ENCODE measurements around the gene NAT16. TPM values are rescaled to one million over a fixed set of nuclear protein-coding genes. Genes with fewer than 3 reads are reported as not detected.

The NAT16 gene
- total and polyA plus RNA-seq, 2 of the 13 experiments (the other 11 are each of a cell fraction or from before 2014, with no cell fraction given): 0.04 TPM; not detected in 1

DNA sequence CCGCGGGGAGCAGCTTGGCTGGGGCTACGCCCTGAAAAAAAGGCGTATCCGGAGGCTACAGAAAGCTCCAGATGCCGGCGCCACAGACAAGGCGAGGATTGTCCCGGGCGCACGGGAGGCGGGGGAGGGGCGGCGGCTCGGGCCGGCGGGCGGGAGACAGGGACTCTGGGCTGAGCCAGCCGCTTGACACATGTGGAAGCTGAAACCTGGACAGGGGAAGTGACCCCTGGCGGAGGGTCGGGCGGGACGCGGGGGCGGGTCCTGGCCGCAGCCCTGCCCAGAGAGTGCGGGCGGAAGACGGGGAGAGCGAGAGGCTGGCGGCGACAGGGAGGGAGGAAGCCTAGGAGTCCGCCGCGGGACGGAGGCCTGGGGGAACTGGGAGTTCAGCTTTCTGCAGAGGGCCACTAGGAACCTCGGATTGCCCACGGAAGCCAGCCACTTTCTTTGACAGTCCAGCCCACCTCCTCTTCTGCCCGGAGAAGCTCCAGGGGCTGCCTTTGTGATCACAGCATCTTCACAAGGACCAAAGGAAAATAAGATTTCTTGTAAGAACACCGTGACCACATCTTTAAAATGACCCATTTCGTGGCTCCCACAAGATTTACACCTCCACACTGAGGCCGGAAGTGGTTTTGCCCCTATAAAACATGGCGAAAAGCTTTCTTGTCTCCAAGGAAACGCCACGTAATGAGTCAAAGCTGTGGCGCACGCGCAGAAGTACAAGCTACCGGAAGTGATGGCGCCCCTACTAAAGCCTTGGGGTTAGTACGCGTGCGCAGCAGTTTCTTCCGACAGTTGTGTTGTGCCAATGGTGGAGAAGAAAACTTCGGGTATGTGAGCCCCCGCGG is 37.5 kb upstream of the NAT16 start, which contains the start of the genes PLOD3 and ZNHIT1 (continued):
- TF ChIP-seq ZNF710 (CRISPR knock-in tag; IDR thresholded peaks at IDR 0.05; ENCODE audit: borderline replicate concordance): peak; percentile 81
- TF ChIP-seq BCL6 (CRISPR knock-in tag; IDR thresholded peaks at IDR 0.05): peak; percentile 54; the same call in 1 of the 2 replicates
- no peak for TF ChIP-seq ZNF282 (IDR thresholded peaks at IDR 0.05; ENCODE audit: partially characterized antibody)
- TF ChIP-seq KAT7 (CRISPR knock-in tag; IDR thresholded peaks at IDR 0.05; ENCODE audit: borderline replicate concordance): 0 out of 2 replicates have a peak, but pooled peaks have one; percentile 36
- TF ChIP-seq ZBTB38 (CRISPR knock-in tag; IDR thresholded peaks at IDR 0.05): peak; percentile 31; the same call in 1 of the 2 replicates
- TF ChIP-seq PHF8 (CRISPR knock-in tag; IDR thresholded peaks at IDR 0.05): peak; percentile 64
- TF ChIP-seq, protein P1, sequence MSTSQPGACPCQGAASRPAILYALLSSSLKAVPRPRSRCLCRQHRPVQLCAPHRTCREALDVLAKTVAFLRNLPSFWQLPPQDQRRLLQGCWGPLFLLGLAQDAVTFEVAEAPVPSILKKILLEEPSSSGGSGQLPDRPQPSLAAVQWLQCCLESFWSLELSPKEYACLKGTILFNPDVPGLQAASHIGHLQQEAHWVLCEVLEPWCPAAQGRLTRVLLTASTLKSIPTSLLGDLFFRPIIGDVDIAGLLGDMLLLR (CRISPR knock-in tag; IDR thresholded peaks at IDR 0.05): peak; percentile 75
- TF ChIP-seq ZNF274 (CRISPR knock-in tag; IDR thresholded peaks at IDR 0.05): no peak
- TF ChIP-seq ZNF75D (CRISPR knock-in tag; IDR thresholded peaks at IDR 0.05; ENCODE audit: borderline replicate concordance): no peak
- TF ChIP-seq, protein P2, sequence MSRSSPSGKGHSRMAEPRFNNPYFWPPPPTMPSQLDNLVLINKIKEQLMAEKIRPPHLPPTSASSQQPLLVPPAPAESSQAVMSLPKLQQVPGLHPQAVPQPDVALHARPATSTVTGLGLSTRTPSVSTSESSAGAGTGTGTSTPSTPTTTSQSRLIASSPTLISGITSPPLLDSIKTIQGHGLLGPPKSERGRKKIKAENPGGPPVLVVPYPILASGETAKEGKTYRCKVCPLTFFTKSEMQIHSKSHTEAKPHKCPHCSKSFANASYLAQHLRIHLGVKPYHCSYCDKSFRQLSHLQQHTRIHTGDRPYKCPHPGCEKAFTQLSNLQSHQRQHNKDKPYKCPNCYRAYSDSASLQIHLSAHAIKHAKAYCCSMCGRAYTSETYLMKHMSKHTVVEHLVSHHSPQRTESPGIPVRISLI (CRISPR knock-in tag; IDR thresholded peaks at IDR 0.05; ENCODE audit: borderline replicate concordance): peak; percentile 65; the same call in 1 of the 2 replicates
- TF ChIP-seq RXRA (CRISPR knock-in tag; IDR thresholded peaks at IDR 0.05): no peak; the same call in 1 of the 2 replicates
- no peak for TF ChIP-seq ONECUT2 (CRISPR knock-in tag; IDR thresholded peaks at IDR 0.05)
- TF ChIP-seq ZBTB1 (CRISPR knock-in tag; IDR thresholded peaks at IDR 0.05; ENCODE audit: borderline replicate concordance): no peak
- TF ChIP-seq ZNF564 (CRISPR knock-in tag; IDR thresholded peaks at IDR 0.05): no peak; the same call in 1 of the 2 replicates
- no peak for TF ChIP-seq KIAA2018 (CRISPR knock-in tag; IDR thresholded peaks at IDR 0.05; ENCODE audit: borderline replicate concordance)
- TF ChIP-seq ZNF780A (CRISPR knock-in tag; IDR thresholded peaks at IDR 0.05): no peak
- TF ChIP-seq NFRKB (IDR thresholded peaks at IDR 0.05): no peak
- no peak for TF ChIP-seq CENPX (CRISPR knock-in tag; IDR thresholded peaks at IDR 0.05)
